DND-41 (cell line): ENCODE measurements around the gene KLHL2.
"Not testable (repeated sequence)": the region's sequence is repeated elsewhere in the genome, so short reads cannot be mapped to it uniquely, and the experiment has no call there.

ENCODE experiments used
- EZH2 ChIP-seq: IDR thresholded peaks from 3 replicates; pipeline ENCODE4 v1.6.1; 2012; ENCODE audit warnings: borderline replicate concordance, low read depth, mild to moderate bottlenecking, moderate library complexity, low read length, inconsistent platforms; ENCODE audit not compliant: severe bottlenecking
- TF ChIP-seq, protein P1 (sequence below): IDR thresholded peaks from 2 replicates; pipeline ENCODE4 v1.5.1; 2012; ENCODE audit warnings: borderline replicate concordance, low read length, moderate library complexity, mild to moderate bottlenecking; ENCODE audit not compliant: poor library complexity, severe bottlenecking; ENCODE audit errors: extremely low read depth

GRCh38 chr4:165213404-165213803 is 6.0 kb downstream of the KLHL2 start:
- TF ChIP-seq, protein P1, sequence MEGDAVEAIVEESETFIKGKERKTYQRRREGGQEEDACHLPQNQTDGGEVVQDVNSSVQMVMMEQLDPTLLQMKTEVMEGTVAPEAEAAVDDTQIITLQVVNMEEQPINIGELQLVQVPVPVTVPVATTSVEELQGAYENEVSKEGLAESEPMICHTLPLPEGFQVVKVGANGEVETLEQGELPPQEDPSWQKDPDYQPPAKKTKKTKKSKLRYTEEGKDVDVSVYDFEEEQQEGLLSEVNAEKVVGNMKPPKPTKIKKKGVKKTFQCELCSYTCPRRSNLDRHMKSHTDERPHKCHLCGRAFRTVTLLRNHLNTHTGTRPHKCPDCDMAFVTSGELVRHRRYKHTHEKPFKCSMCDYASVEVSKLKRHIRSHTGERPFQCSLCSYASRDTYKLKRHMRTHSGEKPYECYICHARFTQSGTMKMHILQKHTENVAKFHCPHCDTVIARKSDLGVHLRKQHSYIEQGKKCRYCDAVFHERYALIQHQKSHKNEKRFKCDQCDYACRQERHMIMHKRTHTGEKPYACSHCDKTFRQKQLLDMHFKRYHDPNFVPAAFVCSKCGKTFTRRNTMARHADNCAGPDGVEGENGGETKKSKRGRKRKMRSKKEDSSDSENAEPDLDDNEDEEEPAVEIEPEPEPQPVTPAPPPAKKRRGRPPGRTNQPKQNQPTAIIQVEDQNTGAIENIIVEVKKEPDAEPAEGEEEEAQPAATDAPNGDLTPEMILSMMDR = not testable (repeated sequence)
- TF ChIP-seq EZH2 = not testable (repeated sequence)
